ENCODE measurements around the gene NEK9. TPM values are rescaled to one million over a fixed set of nuclear protein-coding genes. Genes with fewer than 3 reads are reported as not detected.
A peak's percentile ranks its signal among the peaks of the same experiment; 100 is the strongest.

The NEK9 gene
- total RNA-seq, 1 donor from 2014 or later = 113 TPM

DNA sequence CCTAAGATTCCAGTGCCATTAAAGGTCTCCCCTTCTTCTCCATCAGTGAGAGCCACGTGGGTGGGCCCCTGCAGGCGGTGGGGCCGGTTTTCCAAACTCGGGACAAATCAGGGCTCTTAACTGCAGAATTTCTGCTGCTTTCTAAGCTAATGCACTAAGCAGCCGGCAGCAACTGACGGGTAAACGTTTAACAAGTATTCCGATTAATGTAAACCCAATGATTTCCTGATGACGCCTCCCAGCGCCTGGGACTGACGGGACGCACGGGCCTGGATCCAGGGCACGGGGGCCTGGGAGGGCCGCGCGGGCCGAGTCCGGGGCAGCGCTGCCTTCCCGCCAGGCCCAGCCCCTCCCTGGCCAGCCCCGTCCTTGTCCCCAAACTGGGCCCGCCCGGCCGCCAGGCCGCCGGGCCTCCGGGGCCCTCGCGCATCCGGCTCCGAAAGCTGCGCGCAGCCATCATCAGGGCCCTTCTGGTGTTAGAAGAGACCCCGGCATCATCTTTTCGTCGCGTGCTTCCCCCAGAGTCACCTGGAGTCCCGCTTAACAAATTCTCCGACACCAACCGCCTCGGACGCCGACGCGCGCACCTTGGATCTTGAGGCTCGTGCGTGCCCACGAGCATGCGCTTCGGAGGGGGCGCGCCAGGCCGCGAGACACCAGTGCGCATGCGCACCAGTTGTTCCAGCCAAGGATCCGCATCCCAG lies 75.8 kb downstream of the NEK9 start, which contains the start of gene MLH3:
Gene MLH3 (minus strand): TSS at position 616 of the 704 bp plus-strand sequence. CDS start 1,812 bp downstream, outside the sequence.
- H3K4me3 Mint-ChIP-seq = peak within 1 kb of the TSS; percentile 94
- H3K27ac Mint-ChIP-seq (ENCODE audit: unreplicated experiment) = peak within 1 kb of the TSS; percentile 99
- DNase-seq (ENCODE audit: low read depth, low spot score) = peak; percentile 78
- H3K4me1 Mint-ChIP-seq = peaks cover 19% of the 10 kb centered on the region
- peaks cover 26% of the 10 kb centered on the region for H3K36me3 Mint-ChIP-seq (ENCODE audit: low read depth)
- TF ChIP-seq, protein P1, sequence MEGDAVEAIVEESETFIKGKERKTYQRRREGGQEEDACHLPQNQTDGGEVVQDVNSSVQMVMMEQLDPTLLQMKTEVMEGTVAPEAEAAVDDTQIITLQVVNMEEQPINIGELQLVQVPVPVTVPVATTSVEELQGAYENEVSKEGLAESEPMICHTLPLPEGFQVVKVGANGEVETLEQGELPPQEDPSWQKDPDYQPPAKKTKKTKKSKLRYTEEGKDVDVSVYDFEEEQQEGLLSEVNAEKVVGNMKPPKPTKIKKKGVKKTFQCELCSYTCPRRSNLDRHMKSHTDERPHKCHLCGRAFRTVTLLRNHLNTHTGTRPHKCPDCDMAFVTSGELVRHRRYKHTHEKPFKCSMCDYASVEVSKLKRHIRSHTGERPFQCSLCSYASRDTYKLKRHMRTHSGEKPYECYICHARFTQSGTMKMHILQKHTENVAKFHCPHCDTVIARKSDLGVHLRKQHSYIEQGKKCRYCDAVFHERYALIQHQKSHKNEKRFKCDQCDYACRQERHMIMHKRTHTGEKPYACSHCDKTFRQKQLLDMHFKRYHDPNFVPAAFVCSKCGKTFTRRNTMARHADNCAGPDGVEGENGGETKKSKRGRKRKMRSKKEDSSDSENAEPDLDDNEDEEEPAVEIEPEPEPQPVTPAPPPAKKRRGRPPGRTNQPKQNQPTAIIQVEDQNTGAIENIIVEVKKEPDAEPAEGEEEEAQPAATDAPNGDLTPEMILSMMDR (conservative IDR thresholded peaks at IDR 0.05) = no peak
- H3K27me3 Mint-ChIP-seq (ENCODE audit: low read depth) = no peaks in the 10 kb centered on the region
- no peaks in the 10 kb centered on the region for H3K9me3 Mint-ChIP-seq

DNA sequence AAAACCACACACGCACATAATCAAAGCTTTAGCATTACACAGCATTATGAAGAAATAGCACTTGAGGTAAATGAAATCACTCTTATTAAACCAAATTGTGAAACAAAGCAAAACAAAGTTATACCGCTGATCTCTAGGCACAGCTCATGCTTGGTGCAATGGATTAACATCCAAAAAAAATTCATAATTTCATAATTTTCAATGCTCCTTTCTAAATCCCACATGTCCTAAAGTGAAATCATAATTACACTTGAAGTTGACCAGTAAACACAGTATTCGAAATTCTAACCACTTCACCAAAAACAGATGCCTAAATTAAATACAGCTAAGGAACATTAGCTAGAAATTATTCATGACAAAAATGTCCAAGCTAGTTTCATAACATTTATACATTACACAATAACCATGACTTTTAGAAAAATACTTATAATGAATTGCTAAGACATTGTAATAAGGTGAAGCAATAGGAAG lies 77.1 kb downstream of the NEK9 start:
- no peak for DNase-seq (ENCODE audit: low read depth, low spot score)
- TF ChIP-seq, protein P1 (conservative IDR thresholded peaks at IDR 0.05) = no peak
- H3K27me3 Mint-ChIP-seq (ENCODE audit: low read depth) = no peaks in the 10 kb centered on the region
- peaks cover 28% of the 10 kb centered on the region for H3K4me1 Mint-ChIP-seq
- H3K4me3 Mint-ChIP-seq = peak overlapping the region; percentile 81
- H3K27ac Mint-ChIP-seq (ENCODE audit: unreplicated experiment) = no peak overlapping the region
- peaks cover 26% of the 10 kb centered on the region for H3K36me3 Mint-ChIP-seq (ENCODE audit: low read depth)
- H3K9me3 Mint-ChIP-seq = no peaks in the 10 kb centered on the region

- Mint-ChIP-seq H3K36me3 (ENCODE audit: low read depth) (peaks cover 28% of the 10 kb centered on the region), H3K27me3 (ENCODE audit: low read depth) (no peaks in the 10 kb centered on the region), H3K27ac (ENCODE audit: unreplicated experiment) (no peak overlapping the region), H3K4me1 (peaks cover 34% of the 10 kb centered on the region), H3K9me3 (no peaks in the 10 kb centered on the region), H3K4me3 (no peak overlapping the region)
- TF ChIP-seq, protein P1 (conservative IDR thresholded peaks at IDR 0.05) = no peak
- no peak for DNase-seq (ENCODE audit: low read depth, low spot score)
Measured at GRCh38 chr14:75049136-75049535, 77.7 kb downstream of the NEK9 start.

GRCh38 chr14:75048101-75048500 lies 78.7 kb downstream of the NEK9 start:
- no peaks in the 10 kb centered on the region for H3K27me3 Mint-ChIP-seq (ENCODE audit: low read depth)
- H3K36me3 Mint-ChIP-seq (ENCODE audit: low read depth) = peaks cover 28% of the 10 kb centered on the region
- DNase-seq (ENCODE audit: low read depth, low spot score) = no peak
- TF ChIP-seq, protein P1 (conservative IDR thresholded peaks at IDR 0.05) = no peak
- peaks cover 34% of the 10 kb centered on the region for H3K4me1 Mint-ChIP-seq
- H3K27ac Mint-ChIP-seq (ENCODE audit: unreplicated experiment) = no peak overlapping the region
- H3K4me3 Mint-ChIP-seq = no peak overlapping the region
- H3K9me3 Mint-ChIP-seq = no peaks in the 10 kb centered on the region

DNA sequence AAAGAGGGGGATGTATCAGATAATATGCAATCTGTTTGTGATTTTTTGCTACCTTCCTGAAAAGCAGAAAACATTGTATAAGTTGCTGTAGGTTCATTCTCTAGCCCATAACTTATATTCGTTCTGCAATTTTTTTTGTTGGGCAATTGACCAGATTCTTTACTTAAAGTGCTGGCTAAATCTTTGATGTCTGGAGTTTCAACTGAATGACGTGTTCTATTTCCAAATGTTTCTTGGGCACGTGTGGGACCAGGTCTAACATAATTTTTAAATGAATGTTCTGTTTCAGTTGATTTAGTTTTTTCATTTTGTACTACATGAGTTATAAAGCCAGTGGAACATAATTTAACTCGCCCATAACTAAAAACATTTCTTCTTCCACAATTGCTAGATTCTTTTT lies 79.3 kb downstream of the NEK9 start:
- Mint-ChIP-seq H3K27me3 (ENCODE audit: low read depth) (no peaks in the 10 kb centered on the region), H3K4me3 (no peak overlapping the region), H3K36me3 (ENCODE audit: low read depth) (peaks cover 28% of the 10 kb centered on the region), H3K9me3 (no peaks in the 10 kb centered on the region), H3K27ac (ENCODE audit: unreplicated experiment) (no peak overlapping the region), H3K4me1 (peaks cover 34% of the 10 kb centered on the region)
- DNase-seq (ENCODE audit: low read depth, low spot score) = no peak
- TF ChIP-seq, protein P1 (conservative IDR thresholded peaks at IDR 0.05) = no peak

All from neural crest cell (in vitro differentiated cells).